ENCODE results near the gene AGPAT3.

Gene AGPAT3

GRCh38 chr21:43859747-43860214 lies 5.2 kb upstream of the AGPAT3 start:
- Histone ChIP-seq H3K27me3 (ENCODE audit: insufficient read depth, poor library complexity, severe bottlenecking) (no peaks in the 10 kb centered on the region), H3K9me3 (ENCODE audit: severe bottlenecking) (no peaks in the 10 kb centered on the region), H3K4me1 (ENCODE audit: insufficient read depth, poor library complexity, severe bottlenecking) (no peaks in the 10 kb centered on the region), H3K4me3 (ENCODE audit: severe bottlenecking) (no peak overlapping the region), H3K27ac (ENCODE audit: poor library complexity, severe bottlenecking) (no peak overlapping the region), H3K36me3 (ENCODE audit: low read depth) (no peaks in the 10 kb centered on the region)
- no peak for DNase-seq (ENCODE audit: low spot score)
- TF ChIP-seq, protein P1, sequence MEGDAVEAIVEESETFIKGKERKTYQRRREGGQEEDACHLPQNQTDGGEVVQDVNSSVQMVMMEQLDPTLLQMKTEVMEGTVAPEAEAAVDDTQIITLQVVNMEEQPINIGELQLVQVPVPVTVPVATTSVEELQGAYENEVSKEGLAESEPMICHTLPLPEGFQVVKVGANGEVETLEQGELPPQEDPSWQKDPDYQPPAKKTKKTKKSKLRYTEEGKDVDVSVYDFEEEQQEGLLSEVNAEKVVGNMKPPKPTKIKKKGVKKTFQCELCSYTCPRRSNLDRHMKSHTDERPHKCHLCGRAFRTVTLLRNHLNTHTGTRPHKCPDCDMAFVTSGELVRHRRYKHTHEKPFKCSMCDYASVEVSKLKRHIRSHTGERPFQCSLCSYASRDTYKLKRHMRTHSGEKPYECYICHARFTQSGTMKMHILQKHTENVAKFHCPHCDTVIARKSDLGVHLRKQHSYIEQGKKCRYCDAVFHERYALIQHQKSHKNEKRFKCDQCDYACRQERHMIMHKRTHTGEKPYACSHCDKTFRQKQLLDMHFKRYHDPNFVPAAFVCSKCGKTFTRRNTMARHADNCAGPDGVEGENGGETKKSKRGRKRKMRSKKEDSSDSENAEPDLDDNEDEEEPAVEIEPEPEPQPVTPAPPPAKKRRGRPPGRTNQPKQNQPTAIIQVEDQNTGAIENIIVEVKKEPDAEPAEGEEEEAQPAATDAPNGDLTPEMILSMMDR (IDR thresholded peaks at IDR 0.05; ENCODE audit: poor library complexity, severe bottlenecking), result no peak
- no peak for ATAC-seq (ENCODE audit: low read depth)

DNA sequence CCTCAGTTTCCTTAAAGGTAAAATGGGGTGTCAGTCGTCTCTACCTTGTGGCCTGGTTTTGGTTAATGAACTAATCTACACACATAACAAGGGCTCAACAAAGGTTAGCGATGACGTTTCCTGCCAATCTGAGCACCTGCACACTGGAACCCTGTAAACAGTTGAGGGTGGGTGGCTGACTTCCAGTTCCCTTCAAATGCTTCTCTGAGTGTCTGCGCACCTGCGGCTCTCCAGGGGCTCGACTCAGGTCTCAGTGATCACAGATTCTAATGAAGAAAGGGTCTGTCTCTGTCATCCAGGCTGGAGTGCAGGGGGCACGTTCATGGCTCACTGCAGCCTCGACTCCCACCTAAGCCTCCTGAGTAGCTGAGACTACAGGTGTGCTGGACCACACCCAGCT lies 3.3 kb upstream of the AGPAT3 start:
- DNase-seq (ENCODE audit: low spot score) (no peak), ATAC-seq (ENCODE audit: low read depth) (no peak)
- Histone ChIP-seq H3K27ac (ENCODE audit: poor library complexity, severe bottlenecking) (no peak overlapping the region), H3K4me1 (ENCODE audit: insufficient read depth, poor library complexity, severe bottlenecking) (peaks cover 4% of the 10 kb centered on the region), H3K27me3 (ENCODE audit: insufficient read depth, poor library complexity, severe bottlenecking) (no peaks in the 10 kb centered on the region), H3K36me3 (ENCODE audit: low read depth) (peaks cover 3% of the 10 kb centered on the region; the same call in 1 of the 2 replicates), H3K4me3 (ENCODE audit: severe bottlenecking) (no peak overlapping the region), H3K9me3 (ENCODE audit: severe bottlenecking) (no peaks in the 10 kb centered on the region)
- TF ChIP-seq, protein P1 (IDR thresholded peaks at IDR 0.05; ENCODE audit: poor library complexity, severe bottlenecking), result no peak

DNA sequence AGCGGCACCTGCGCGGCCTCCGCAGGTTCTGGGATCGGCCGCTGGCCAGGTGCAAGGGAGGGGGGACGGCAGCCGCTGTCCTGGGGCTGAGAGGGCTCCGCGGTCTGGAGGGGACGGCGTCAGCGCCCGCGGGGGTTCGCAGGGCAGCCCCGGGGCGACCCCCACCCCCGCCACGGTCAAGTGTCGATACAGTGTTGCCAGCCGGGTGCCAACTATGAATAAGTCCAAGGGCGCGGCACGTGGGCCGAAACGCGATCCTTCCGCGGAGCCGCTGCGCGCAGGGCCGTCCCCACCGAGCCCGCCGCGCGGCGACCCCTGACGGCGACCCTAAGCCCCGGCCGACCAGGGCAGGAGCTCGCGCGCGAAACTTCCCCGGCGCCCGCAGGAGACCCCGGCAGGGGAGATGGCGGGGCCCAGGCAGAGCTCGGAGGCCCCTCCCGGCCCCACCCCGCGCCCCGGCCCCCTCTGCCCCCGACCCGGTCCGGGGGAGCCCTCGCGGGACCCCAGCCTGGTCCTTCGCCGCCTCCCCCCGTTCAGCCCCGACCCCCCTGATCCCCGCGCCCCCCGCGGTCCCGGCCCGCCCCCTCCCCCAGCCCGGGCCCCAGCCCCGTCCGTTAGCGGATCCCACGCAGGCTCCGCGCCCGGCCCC lies 586 bp upstream of the AGPAT3 start:
- Histone ChIP-seq H3K4me3 (ENCODE audit: severe bottlenecking) (peak overlapping the region; percentile 63), H3K4me1 (ENCODE audit: insufficient read depth, poor library complexity, severe bottlenecking) (peaks cover 24% of the 10 kb centered on the region), H3K27me3 (ENCODE audit: insufficient read depth, poor library complexity, severe bottlenecking) (no peaks in the 10 kb centered on the region), H3K9me3 (ENCODE audit: severe bottlenecking) (no peaks in the 10 kb centered on the region), H3K27ac (ENCODE audit: poor library complexity, severe bottlenecking) (peak overlapping the region; percentile 79), H3K36me3 (ENCODE audit: low read depth) (peaks cover 26% of the 10 kb centered on the region)
- TF ChIP-seq, protein P1 (IDR thresholded peaks at IDR 0.05; ENCODE audit: poor library complexity, severe bottlenecking), result no peak
- ATAC-seq (ENCODE audit: low read depth), result peak; percentile 74
- peak; percentile 52 for DNase-seq (ENCODE audit: low spot score)

DNA sequence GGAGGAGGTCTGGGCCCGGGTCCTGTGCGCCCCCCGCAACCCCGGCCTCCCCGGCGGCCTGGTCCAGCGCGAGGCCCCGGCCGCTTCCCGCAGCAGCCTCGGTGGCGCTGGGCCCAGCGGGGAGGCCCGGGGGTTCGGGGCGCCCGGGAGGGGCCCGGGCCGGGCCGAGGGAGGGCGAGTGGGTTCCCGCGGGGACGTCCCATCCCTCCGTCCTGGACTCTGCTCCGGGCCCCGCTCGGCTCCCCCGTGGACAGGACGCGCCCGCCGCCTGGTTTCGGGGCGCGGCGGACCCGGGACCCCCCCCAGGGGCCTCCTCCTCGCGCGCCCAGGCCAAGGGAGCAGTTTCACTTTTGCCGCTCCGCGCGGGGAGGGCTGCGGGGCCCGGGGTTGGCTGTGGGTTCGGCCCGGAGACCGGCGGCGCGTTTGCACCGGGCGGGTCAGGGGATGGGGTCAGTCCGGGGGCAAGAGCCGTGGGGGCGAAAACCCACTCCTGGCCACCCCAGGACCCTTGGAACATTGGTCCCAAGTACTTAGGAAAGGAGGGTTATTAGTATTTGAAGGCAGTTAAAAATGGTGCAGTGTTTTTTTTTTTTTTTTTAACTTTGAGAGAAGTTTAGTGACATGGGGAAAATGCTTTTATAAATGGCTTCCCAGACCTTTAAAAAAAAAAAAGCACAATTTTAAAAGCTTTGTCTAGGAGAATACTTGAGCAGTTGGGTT lies 677 bp downstream of the AGPAT3 start:
- ATAC-seq (ENCODE audit: low read depth), result peak; percentile 15; the same call in 1 of the 3 replicates
- TF ChIP-seq, protein P1 (IDR thresholded peaks at IDR 0.05; ENCODE audit: poor library complexity, severe bottlenecking), result no peak
- peaks cover 24% of the 10 kb centered on the region for H3K4me1 ChIP-seq (ENCODE audit: insufficient read depth, poor library complexity, severe bottlenecking)
- DNase-seq (ENCODE audit: low spot score), result no peak
- H3K36me3 ChIP-seq (ENCODE audit: low read depth), result peaks cover 28% of the 10 kb centered on the region
- peak overlapping the region; percentile 79 for H3K27ac ChIP-seq (ENCODE audit: poor library complexity, severe bottlenecking)
- H3K9me3 ChIP-seq (ENCODE audit: severe bottlenecking), result no peaks in the 10 kb centered on the region
- no peaks in the 10 kb centered on the region for H3K27me3 ChIP-seq (ENCODE audit: insufficient read depth, poor library complexity, severe bottlenecking)
- peak overlapping the region; percentile 96 for H3K4me3 ChIP-seq (ENCODE audit: severe bottlenecking)

DNA sequence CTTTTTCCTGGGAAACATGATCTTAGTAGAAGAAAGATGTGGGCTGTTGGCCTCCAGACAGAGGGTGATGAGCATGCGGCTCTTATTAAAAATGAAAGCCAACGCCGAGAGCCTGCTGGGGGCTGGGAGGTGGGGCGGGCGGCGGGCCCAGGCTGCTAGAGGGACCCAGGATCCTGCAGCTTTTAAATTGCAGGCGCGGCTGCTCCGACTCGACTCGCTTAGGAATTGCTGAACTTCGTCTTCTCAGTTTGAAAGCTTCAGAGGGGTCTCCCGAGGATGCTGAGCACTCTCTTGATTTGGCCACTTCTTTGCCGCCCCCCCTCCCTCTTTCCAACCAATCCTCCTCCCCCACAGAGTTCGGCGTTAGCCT lies 1.2 kb downstream of the AGPAT3 start:
- ATAC-seq (ENCODE audit: low read depth) (peak; percentile 43), DNase-seq (ENCODE audit: low spot score) (no peak)
- H3K9me3 ChIP-seq (ENCODE audit: severe bottlenecking), result no peaks in the 10 kb centered on the region
- H3K27me3 ChIP-seq (ENCODE audit: insufficient read depth, poor library complexity, severe bottlenecking), result no peaks in the 10 kb centered on the region
- H3K4me3 ChIP-seq (ENCODE audit: severe bottlenecking), result peak overlapping the region; percentile 96
- H3K4me1 ChIP-seq (ENCODE audit: insufficient read depth, poor library complexity, severe bottlenecking), result peaks cover 24% of the 10 kb centered on the region
- H3K36me3 ChIP-seq (ENCODE audit: low read depth), result peaks cover 34% of the 10 kb centered on the region
- TF ChIP-seq, protein P1 (IDR thresholded peaks at IDR 0.05; ENCODE audit: poor library complexity, severe bottlenecking), result no peak
- peak overlapping the region; percentile 79 for H3K27ac ChIP-seq (ENCODE audit: poor library complexity, severe bottlenecking)

All from RWPE2 (cell line).